A549 (cell line): Measurements from ENCODE around the gene SRSF7. TPM values are rescaled to one million over a fixed set of nuclear protein-coding genes. Genes with fewer than 3 reads are reported as not detected.

Experiments
- ATAC-seq, 2 experiments: fragments of 200-7000 bp in 1 of 2; fragments of >200 bp in 1 of 2; cut with Nextera tagmentation in 1 of 2; cut with Tn5 transposase in 1 of 2; 3 replicates each; pipeline versions ENCODE4 v1.8.0 to v1.9.1; 2018 to 2020; ENCODE audit warnings: mild to moderate bottlenecking in 1 of 2, moderate library complexity in 1 of 2
- CTCF ChIA-PET: fragments of 300-600 bp; sonication (Branson Sonifier 250); formaldehyde crosslinking; extraction: SDS; loops from one replicate; lab custom pipeline; 2021; ENCODE audit warnings: antibody characterized with exemption, inconsistent platforms; lab: Yijun Ruan, JAX
- POLR2A ChIA-PET: fragments of 350-600 bp; formaldehyde crosslinking; extraction: SDS; loops from one replicate; lab custom pipeline; 2021; ENCODE audit warnings: antibody characterized with exemption, inconsistent platforms; lab: Yijun Ruan, JAX
- DNase-seq, 2 experiments: peaks; one replicate each; pipeline versions ENCODE4 v3.0.0 to v3.0.0-alpha.2; 2011 to 2016; ENCODE audit warnings: low read depth in 1 of 2, low spot score in 1 of 2
- FAIRE-seq: peaks from 2 replicates; lab custom pipeline; 2011; peaks lifted over from hg19 to GRCh38; lab: Jason Lieb, UNC
- H3K27ac ChIP-seq, 2 experiments: fragments of >200 bp; sonication (Bioruptor Twin); formaldehyde crosslinking; 3 replicates each; pipeline ENCODE4 v1.5.1; 2016 to 2017
- H3K4me1 ChIP-seq: fragments of >200 bp; sonication (Bioruptor Twin); formaldehyde crosslinking; 3 replicates; pipeline ENCODE4 v1.6.1; 2016
- H3K4me2 ChIP-seq: fragments of >200 bp; sonication (Bioruptor Twin); formaldehyde crosslinking; 3 replicates; pipeline ENCODE4 v1.6.1; 2016
- H3K4me3 ChIP-seq: fragments of >200 bp; sonication (Bioruptor Twin); formaldehyde crosslinking; 3 replicates; pipeline ENCODE4 v1.5.1; 2016
- H3K9me3 ChIP-seq: fragments of >200 bp; sonication (Bioruptor Twin); formaldehyde crosslinking; 3 replicates; pipeline ENCODE4 v1.6.1; 2016
- ATOH8 ChIP-seq: fragments of 250-450 bp; sonication (Bioruptor Pico); IDR thresholded peaks from 2 replicates; pipeline ENCODE4 v1.5.0; 2020; ENCODE audit warnings: low read depth, mild to moderate bottlenecking, moderate library complexity
- CBX8 ChIP-seq: fragments of 200-600 bp; sonication (generic); IDR thresholded peaks from 2 replicates; pipeline ENCODE4 v1.6.1; 2016
- EHMT2 ChIP-seq: fragments of 200-600 bp; sonication (generic); IDR thresholded peaks from 2 replicates; pipeline ENCODE4 v1.6.1; 2016; ENCODE audit warnings: antibody characterized with exemption, low read depth, mild to moderate bottlenecking, moderate library complexity
- ELK1 ChIP-seq: fragments of 150-350 bp; IDR thresholded peaks from 2 replicates; pipeline ENCODE4 v1.6.1; 2014; ENCODE audit warnings: low read depth, mild to moderate bottlenecking, low read length
- EP300 ChIP-seq, 2 experiments: fragments of >200 bp; sonication (Bioruptor Twin); formaldehyde crosslinking; IDR thresholded peaks; 2 replicates in 1 of 2; 3 replicates in 1 of 2; pipeline ENCODE4 v1.6.1; 2016 to 2017
- FOSB ChIP-seq: fragments of 250-450 bp; sonication (Bioruptor Pico); IDR thresholded peaks from 2 replicates; pipeline ENCODE4 v1.5.0; 2020; ENCODE audit warnings: mild to moderate bottlenecking, moderate library complexity
- FOSL2 ChIP-seq, 2 experiments: fragments of 450-650 bp in 1 of 2; fragments of >200 bp in 1 of 2; sonication (Bioruptor Twin) in 1 of 2; formaldehyde crosslinking; IDR thresholded peaks; 2 replicates each; pipeline versions ENCODE4 v1.5.0 to v1.6.1; 2016 to 2020; ENCODE audit warnings: mild to moderate bottlenecking in 1 of 2, moderate library complexity in 1 of 2
- HDAC2 ChIP-seq: fragments of 200-600 bp; sonication (generic); IDR thresholded peaks from 2 replicates; pipeline ENCODE4 v1.6.1; 2016
- HES2 ChIP-seq: fragments of >200 bp; sonication (Bioruptor Twin); formaldehyde crosslinking; IDR thresholded peaks from 2 replicates; pipeline ENCODE4 v1.6.1; 2016
- HOXA7 ChIP-seq: fragments of 250-450 bp; sonication (Bioruptor Pico); IDR thresholded peaks from 2 replicates; pipeline ENCODE4 v1.5.0; 2020; ENCODE audit warnings: mild to moderate bottlenecking, moderate library complexity
- HOXB13 ChIP-seq: fragments of 250-450 bp; sonication (Bioruptor Pico); IDR thresholded peaks from 2 replicates; pipeline ENCODE4 v1.5.0; 2020; ENCODE audit warnings: low read depth, mild to moderate bottlenecking, moderate library complexity
- HOXB5 ChIP-seq: fragments of 250-450 bp; sonication (Bioruptor Pico); IDR thresholded peaks from 2 replicates; pipeline ENCODE4 v1.5.0; 2020; ENCODE audit warnings: mild to moderate bottlenecking, moderate library complexity
- JUNB ChIP-seq: fragments of >200 bp; sonication (Bioruptor Twin); formaldehyde crosslinking; IDR thresholded peaks from 2 replicates; pipeline ENCODE4 v1.6.1; 2016
- MAFK ChIP-seq: fragments of 450-650 bp; IDR thresholded peaks from 2 replicates; pipeline ENCODE4 v1.6.1; 2014; ENCODE audit not compliant: partially characterized antibody
- MAX ChIP-seq: IDR thresholded peaks from 2 replicates; pipeline ENCODE4 v1.6.1; 2012
- MYC ChIP-seq: IDR thresholded peaks from 2 replicates; pipeline ENCODE4 v1.6.1; 2012; ENCODE audit warnings: mild to moderate bottlenecking, inconsistent platforms, low read length, improper control_type of control experiment, borderline replicate concordance
- NFE2L2 ChIP-seq: fragments of 150-350 bp; conservative IDR thresholded peaks from 2 replicates; pipeline ENCODE4 v1.6.1; 2014; ENCODE audit warnings: low read length
- NR3C1 ChIP-seq: fragments of >200 bp; sonication (Bioruptor Twin); formaldehyde crosslinking; IDR thresholded peaks from 3 replicates; pipeline ENCODE4 v1.6.1; 2017
- PBX3 ChIP-seq: IDR thresholded peaks from 2 replicates; pipeline ENCODE4 v1.6.1; 2012
- PHF8 ChIP-seq: fragments of 200-600 bp; sonication (generic); IDR thresholded peaks from 2 replicates; pipeline ENCODE4 v1.6.1; 2016; ENCODE audit warnings: low read depth, mild to moderate bottlenecking, antibody characterized with exemption, moderate library complexity, borderline replicate concordance
- POLR2A ChIP-seq: IDR thresholded peaks from 2 replicates; pipeline ENCODE4 v1.6.1; 2012; ENCODE audit warnings: mild to moderate bottlenecking, low read length
- POLR2AphosphoS2 ChIP-seq: conservative IDR thresholded peaks from 2 replicates; pipeline ENCODE4 v1.6.1; 2012; ENCODE audit warnings: low read length, improper control_type of control experiment, inconsistent platforms
- RAD21 ChIP-seq, 2 experiments: fragments of >200 bp in 1 of 2; sonication (Bioruptor Twin) in 1 of 2; formaldehyde crosslinking in 1 of 2; IDR thresholded peaks in 1 of 2; conservative IDR thresholded peaks in 1 of 2; 2 replicates in 1 of 2; 3 replicates in 1 of 2; pipeline ENCODE4 v1.6.1; 2012 to 2018; ENCODE audit warnings: inconsistent platforms in 1 of 2
- RFX5 ChIP-seq: fragments of 450-650 bp; IDR thresholded peaks from 2 replicates; pipeline ENCODE4 v1.7.1; 2014; ENCODE audit warnings: antibody characterized with exemption, mild to moderate bottlenecking, moderate library complexity
- RNF2 ChIP-seq: fragments of 200-600 bp; sonication (generic); IDR thresholded peaks from 2 replicates; pipeline ENCODE4 v1.6.1; 2016; ENCODE audit warnings: low read depth, mild to moderate bottlenecking, antibody characterized with exemption, moderate library complexity, borderline replicate concordance
- SMC3 ChIP-seq: fragments of >200 bp; sonication (Bioruptor Twin); formaldehyde crosslinking; IDR thresholded peaks from 3 replicates; pipeline ENCODE4 v1.6.1; 2018; ENCODE audit warnings: inconsistent platforms
- ZSCAN20 ChIP-seq: fragments of 250-450 bp; sonication (Bioruptor Pico); IDR thresholded peaks from 2 replicates; pipeline ENCODE4 v1.8.0; 2022; ENCODE audit warnings: mild to moderate bottlenecking, moderate library complexity
- WGBS: methylation state at CpG from one replicate; pipeline ENCODE4 v1.1.6; 2017; ENCODE audit errors: missing lambda C conversion rate; 5-methylcytosine and 5-hydroxymethylcytosine counted together
- polyA plus RNA-seq, 4 experiments: library from polyadenylated mRNA; depleted of rRNA in 3 of 4; stranded (reverse); fragments of >200 nt; fragmentation: RNase III in 1 of 4; extraction: RNeasy Plus Mini Kit Qiagen cat#74134 plus additional on column Dnase treatment in 1 of 4; gene quantifications; 2 replicates in 3 of 4; 3 replicates in 1 of 4; pipeline ENCODE4 v1.2.3, GENCODE V29; 2011 to 2017

SRSF7 gene
- polyA plus RNA-seq, 2 of the 4 experiments (the other 2 are of a cell fraction): 397 to 544 TPM

GRCh38 chr2:38789691-38790090 is 38.5 kb upstream of the SRSF7 start:
- Histone ChIP-seq H3K4me1 (peaks cover 7% of the 10 kb centered on the region), H3K9me3 (no peaks in the 10 kb centered on the region), H3K4me2 (no peak overlapping the region), H3K27ac (no peak overlapping the region), H3K4me3 (no peak overlapping the region)
- TF ChIP-seq FOSB (no peak), EHMT2 (no peak), PHF8 (no peak), ATOH8 (no peak), RAD21 (conservative IDR thresholded peaks at IDR 0.05 in 1 of 2, IDR thresholded peaks at IDR 0.05 in 1 of 2) (no peak), NFE2L2 (no peak), NR3C1 (no peak), EP300 (IDR thresholded peaks at IDR 0.05) (no peak), HOXB13 (CRISPR knock-in tag) (no peak), HOXB5 (no peak), CBX8 (no peak), HOXA7 (no peak), RNF2 (no peak), HDAC2 (no peak)
- DNase-seq: no peak
- ATAC-seq: no peak
- 88% methylated on average over 14 of the region's 14 CpGs for WGBS
- POLR2A ChIA-PET: interaction anchor here (3.8 kb wide), 1 partner anchor 38 kb away, joined by 10 read pairs; the partner anchor contains the start of gene SRSF7
- CTCF ChIA-PET: interaction anchor here (0.7 to 1.6 kb wide), 3 partner anchors 8 to 56 kb away, joined by 3 read pairs; no protein-coding TSS in a partner anchor
- FAIRE-seq: no peak

- no peak overlapping the region for H3K27ac ChIP-seq
- no peak for DNase-seq
- no peak for TF ChIP-seq CBX8
- TF ChIP-seq MAFK: no peak
- no peak for TF ChIP-seq JUNB
- no peak for TF ChIP-seq MYC
- no peak for TF ChIP-seq ELK1
- no peak for TF ChIP-seq POLR2AphosphoS2
- no peak for TF ChIP-seq NR3C1
- TF ChIP-seq RFX5: no peak
- TF ChIP-seq HDAC2: no peak
- no peak for TF ChIP-seq EHMT2
- no peak for TF ChIP-seq PBX3
- no peak for TF ChIP-seq HES2
- no peak for TF ChIP-seq ZSCAN20
- TF ChIP-seq SMC3: no peak
- TF ChIP-seq MAX: no peak
- no peak for TF ChIP-seq FOSL2 (IDR thresholded peaks at IDR 0.05)
- no peak for TF ChIP-seq FOSL2 (CRISPR knock-in tag; IDR thresholded peaks at IDR 0.05)
- no peak for TF ChIP-seq POLR2A
- CTCF ChIA-PET: interaction anchor here (1.0 to 1.1 kb wide), 2 partner anchors 10 to 13 kb away, joined by 3 to 4 read pairs; partner anchors contain the start of gene GEMIN6
- no peak for ATAC-seq
- 77% methylated on average over 6 of the region's 6 CpGs for WGBS
- H3K9me3 ChIP-seq: no peaks in the 10 kb centered on the region
- POLR2A ChIA-PET: interaction anchor here (3.8 kb wide), 1 partner anchor 37 kb away, joined by 10 read pairs; the partner anchor contains the start of gene SRSF7
- H3K4me1 ChIP-seq: no peaks in the 10 kb centered on the region
- FAIRE-seq: no peak
- H3K4me2 ChIP-seq: no peak overlapping the region
- no peak overlapping the region for H3K4me3 ChIP-seq
Measured at GRCh38 chr2:38788306-38788705, 37.1 kb upstream of the SRSF7 start.
